ENCODE data around the gene TIMP3. TPM values are rescaled to one million over a fixed set of nuclear protein-coding genes. Genes with fewer than 3 reads are reported as not detected.
"Not testable (repeated sequence)": the region's sequence is repeated elsewhere in the genome, so short reads cannot be mapped to it uniquely, and the experiment has no call there.

Gene TIMP3
- total RNA-seq, 3 donors from 2014 or later: 269 to 1,246 (median 290) TPM

- intact Hi-C loops (cut with DNase I; ENCODE audit: low total_unique reads): no loop called here
- H3K4me3 ChIP-seq: no peak overlapping the region
- H3K9me3 ChIP-seq: no peaks in the 10 kb centered on the region
- H3K27me3 ChIP-seq: no peaks in the 10 kb centered on the region
- H3K27ac ChIP-seq: no peak overlapping the region
- no peak for DNase-seq (ENCODE audit: low spot score in 2 of 2)
- H3K36me3 ChIP-seq: no peaks in the 10 kb centered on the region
- H3K4me1 ChIP-seq: no peaks in the 10 kb centered on the region
- TF ChIP-seq CTCF (IDR thresholded peaks at IDR 0.05) (no peak), POLR2A (IDR thresholded peaks at IDR 0.05) (no peak), POLR2AphosphoS5 (IDR thresholded peaks at IDR 0.05) (no peak)
Measured at GRCh38 chr22:32868946-32869345, 67.4 kb downstream of the TIMP3 start.

- no peaks in the 10 kb centered on the region for H3K36me3 ChIP-seq
- no peaks in the 10 kb centered on the region for H3K27me3 ChIP-seq
- TF ChIP-seq POLR2A (IDR thresholded peaks at IDR 0.05) (no peak), CTCF (IDR thresholded peaks at IDR 0.05) (no peak), POLR2AphosphoS5 (IDR thresholded peaks at IDR 0.05) (no peak)
- no peak overlapping the region for H3K4me3 ChIP-seq
- no peak overlapping the region for H3K27ac ChIP-seq
- H3K9me3 ChIP-seq: no peaks in the 10 kb centered on the region
- intact Hi-C loops (cut with DNase I; ENCODE audit: low total_unique reads): no loop called here
- no peaks in the 10 kb centered on the region for H3K4me1 ChIP-seq
- DNase-seq (ENCODE audit: low spot score in 2 of 2): no peak
Measured at GRCh38 chr22:32870474-32870873, 69.0 kb downstream of the TIMP3 start.

GRCh38 chr22:32873604-32874003, 72.1 kb downstream of the TIMP3 start:
- DNase-seq (ENCODE audit: low spot score in 2 of 2); H3K9me3 ChIP-seq; H3K4me1 ChIP-seq; H3K27me3 ChIP-seq; H3K4me3 ChIP-seq; H3K36me3 ChIP-seq; H3K27ac ChIP-seq: not testable (repeated sequence)
- intact Hi-C loops (cut with DNase I; ENCODE audit: low total_unique reads): loop anchor here (1.0 kb wide), 1 partner anchor 33 kb away; no protein-coding TSS in a partner anchor

GRCh38 chr22:32874385-32874784, 72.9 kb downstream of the TIMP3 start:
- H3K4me1 ChIP-seq: no peaks in the 10 kb centered on the region
- no peaks in the 10 kb centered on the region for H3K36me3 ChIP-seq
- H3K27ac ChIP-seq: no peak overlapping the region
- H3K9me3 ChIP-seq: no peaks in the 10 kb centered on the region
- H3K27me3 ChIP-seq: no peaks in the 10 kb centered on the region
- no peak overlapping the region for H3K4me3 ChIP-seq
- intact Hi-C loops (cut with DNase I; ENCODE audit: low total_unique reads): loop anchor here (1.0 kb wide), 1 partner anchor 32 kb away; no protein-coding TSS in a partner anchor
- TF ChIP-seq POLR2A (IDR thresholded peaks at IDR 0.05): no peak
- no peak for DNase-seq (ENCODE audit: low spot score in 2 of 2)

GRCh38 chr22:32874976-32875375, 73.5 kb downstream of the TIMP3 start:
- no peak overlapping the region for H3K4me3 ChIP-seq
- H3K4me1 ChIP-seq: no peaks in the 10 kb centered on the region
- no peaks in the 10 kb centered on the region for H3K36me3 ChIP-seq
- TF ChIP-seq POLR2A (IDR thresholded peaks at IDR 0.05) (no peak), CTCF (IDR thresholded peaks at IDR 0.05) (no peak), POLR2AphosphoS5 (IDR thresholded peaks at IDR 0.05) (no peak)
- intact Hi-C loops (cut with DNase I; ENCODE audit: low total_unique reads): loop anchor here (1.0 kb wide), 1 partner anchor 31 kb away; no protein-coding TSS in a partner anchor
- DNase-seq (ENCODE audit: low spot score in 2 of 2): no peak
- H3K9me3 ChIP-seq: no peaks in the 10 kb centered on the region
- H3K27ac ChIP-seq: no peak overlapping the region
- no peaks in the 10 kb centered on the region for H3K27me3 ChIP-seq

- H3K27me3 ChIP-seq: no peaks in the 10 kb centered on the region
- intact Hi-C loops (cut with DNase I; ENCODE audit: low total_unique reads): no loop called here
- H3K4me3 ChIP-seq: no peak overlapping the region
- no peak overlapping the region for H3K27ac ChIP-seq
- TF ChIP-seq CTCF (IDR thresholded peaks at IDR 0.05) (no peak), POLR2AphosphoS5 (IDR thresholded peaks at IDR 0.05) (no peak), POLR2A (IDR thresholded peaks at IDR 0.05) (no peak)
- no peaks in the 10 kb centered on the region for H3K4me1 ChIP-seq
- no peak for DNase-seq (ENCODE audit: low spot score in 2 of 2)
- no peaks in the 10 kb centered on the region for H3K36me3 ChIP-seq
- no peaks in the 10 kb centered on the region for H3K9me3 ChIP-seq
Measured at GRCh38 chr22:32876516-32876915, 75.0 kb downstream of the TIMP3 start.

Data from breast epithelium (tissue), 4 donors.